H1 (cell line): ENCODE data around the gene KCNN4. TPM values are rescaled to one million over a fixed set of nuclear protein-coding genes. Genes with fewer than 3 reads are reported as not detected.
A peak's percentile ranks its signal among the peaks of the same experiment; 100 is the strongest.

Source experiments
- CTCF ChIA-PET: fragments of 300-600 bp; sonication (Branson Sonifier 250); formaldehyde crosslinking; loops from one replicate; lab custom pipeline; 2021; ENCODE audit not compliant: partially characterized antibody; lab: Charles Lee
- POLR2A ChIA-PET: fragments of 300-600 bp; sonication (Branson Sonifier 250); formaldehyde crosslinking; loops from one replicate; lab custom pipeline; 2021; ENCODE audit warnings: inconsistent platforms; ENCODE audit not compliant: partially characterized antibody; lab: Charles Lee
- DNase-seq, 2 experiments: peaks; one replicate each; pipeline versions ENCODE4 v3.0.0 to v3.0.0-alpha.2; 2010 to 2022; ENCODE audit warnings: low spot score in 2 of 2, low read depth in 1 of 2, mixed read lengths in 1 of 2
- FAIRE-seq: peaks from 2 replicates; lab custom pipeline; 2011; peaks lifted over from hg19 to GRCh38; lab: Jason Lieb, UNC
- H2AFZ ChIP-seq: 2 replicates; pipeline ENCODE4 v1.8.1; 2012; ENCODE audit warnings: low read length, inconsistent platforms
- H2AK5ac ChIP-seq: 2 replicates; pipeline ENCODE4 v1.6.1; 2013; ENCODE audit warnings: low read depth, low read length
- H2BK120ac ChIP-seq: replicated peaks from 2 replicates; pipeline ENCODE3; 2013; ENCODE audit warnings: low read depth, low read length, inconsistent platforms
- H2BK12ac ChIP-seq: 2 replicates; pipeline ENCODE4 v1.6.1; 2013; ENCODE audit warnings: low read depth, low read length
- H2BK15ac ChIP-seq: 2 replicates; pipeline ENCODE4 v1.6.1; 2013; ENCODE audit warnings: low read length
- H2BK20ac ChIP-seq: 2 replicates; pipeline ENCODE4 v1.6.1; 2013; ENCODE audit warnings: low read length
- H2BK5ac ChIP-seq: 2 replicates; pipeline ENCODE4 v1.6.1; 2013; ENCODE audit warnings: low read depth, low read length
- H3K14ac ChIP-seq: 2 replicates; pipeline ENCODE4 v1.6.1; 2013; ENCODE audit warnings: inconsistent platforms; ENCODE audit not compliant: insufficient read length
- H3K18ac ChIP-seq: 2 replicates; pipeline ENCODE4 v1.6.1; 2013; ENCODE audit warnings: low read length; ENCODE audit errors: extremely low read depth
- H3K23ac ChIP-seq: 2 replicates; pipeline ENCODE4 v1.6.1; 2013; ENCODE audit warnings: inconsistent platforms; ENCODE audit not compliant: insufficient read length
- H3K23me2 ChIP-seq: 2 replicates; pipeline ENCODE4 v1.6.1; 2013; ENCODE audit warnings: low read depth, low read length
- H3K27ac ChIP-seq: 2 replicates; pipeline ENCODE4 v1.6.1; 2011; ENCODE audit warnings: low read depth, low read length, inconsistent platforms
- H3K27me3 ChIP-seq, 4 experiments: replicated peaks in 1 of 4; 1 replicate in 1 of 4; 2 replicates in 3 of 4; pipeline versions ENCODE4 v1.6.1 to v1.8.1; 2011 to 2013; ENCODE audit warnings: low read length in 3 of 4, mild to moderate bottlenecking in 3 of 4, inconsistent platforms in 2 of 4, mixed read lengths in 2 of 4, moderate library complexity in 1 of 4; ENCODE audit not compliant: control insufficient read depth in 3 of 4, insufficient read depth in 3 of 4; ENCODE audit errors: extremely low read depth in 1 of 4
- H3K36me3 ChIP-seq, 4 experiments: 2 replicates each; pipeline versions ENCODE4 v1.6.1 to v1.8.1; 2011 to 2013; ENCODE audit warnings: mild to moderate bottlenecking in 4 of 4, low read length in 3 of 4, moderate library complexity in 2 of 4, control low read depth in 1 of 4, inconsistent platforms in 1 of 4; ENCODE audit not compliant: insufficient read depth in 4 of 4, control insufficient read depth in 2 of 4
- H3K4ac ChIP-seq: replicated peaks from 2 replicates; pipeline ENCODE3; 2013; ENCODE audit warnings: low read length, low read depth, mixed read lengths, inconsistent platforms; ENCODE audit not compliant: insufficient read length
- H3K4me1 ChIP-seq, 4 experiments: replicated peaks in 1 of 4; 1 replicate in 1 of 4; 2 replicates in 3 of 4; pipeline versions ENCODE4 v1.6.1 to v1.8.1; 2011 to 2013; ENCODE audit warnings: low read length in 3 of 4, inconsistent platforms in 2 of 4, mixed read lengths in 1 of 4; ENCODE audit not compliant: insufficient read depth in 4 of 4, control insufficient read depth in 3 of 4
- H3K4me2 ChIP-seq, 2 experiments: 2 replicates each; pipeline versions ENCODE4 v1.6.1 to v1.8.1; 2011 to 2013; ENCODE audit warnings: low read depth in 2 of 2, low read length in 2 of 2, control low read depth in 1 of 2, inconsistent platforms in 1 of 2, mild to moderate bottlenecking in 1 of 2; ENCODE audit not compliant: insufficient read depth in 1 of 2
- H3K4me3 ChIP-seq, 4 experiments: fragments of 200-600, 300-600 bp in 1 of 4; sonication (generic), shearing (Covaris generic), sonication (Bioruptor Twin) in 1 of 4; 2 replicates each; pipeline versions ENCODE4 v1.5.1 to v1.8.1; 2011 to 2016; ENCODE audit warnings: low read length in 4 of 4, low read depth in 3 of 4, control low read depth in 2 of 4, inconsistent platforms in 2 of 4, mild to moderate bottlenecking in 2 of 4, mixed read lengths in 1 of 4, moderate library complexity in 1 of 4; ENCODE audit not compliant: insufficient read depth in 2 of 4; ENCODE audit errors: extremely low read depth in 1 of 4
- H3K56ac ChIP-seq: replicated peaks from 2 replicates; pipeline ENCODE3; 2013; ENCODE audit warnings: low read depth, mild to moderate bottlenecking, mixed read lengths, low read length, inconsistent platforms; ENCODE audit not compliant: insufficient read length
- H3K79me1 ChIP-seq: 2 replicates; pipeline ENCODE4 v1.6.1; 2013; ENCODE audit warnings: low read depth, low read length, control low read depth
- H3K79me2 ChIP-seq, 2 experiments: 2 replicates each; pipeline versions ENCODE4 v1.6.1 to v1.8.1; 2012 to 2013; ENCODE audit warnings: low read length in 2 of 2, mild to moderate bottlenecking in 2 of 2, inconsistent platforms in 1 of 2; ENCODE audit not compliant: insufficient read depth in 2 of 2, control insufficient read depth in 1 of 2
- H3K9ac ChIP-seq, 4 experiments: replicated peaks in 1 of 4; 1 replicate in 1 of 4; 2 replicates in 3 of 4; pipeline versions ENCODE4 v1.6.1 to v1.8.1; 2011 to 2013; ENCODE audit warnings: low read depth in 3 of 4, low read length in 3 of 4, control low read depth in 2 of 4, mild to moderate bottlenecking in 2 of 4, moderate library complexity in 2 of 4, inconsistent platforms in 1 of 4; ENCODE audit errors: extremely low read depth in 1 of 4
- H3K9me3 ChIP-seq, 2 experiments: 2 replicates each; pipeline versions ENCODE4 v1.6.1 to v1.8.1; 2012 to 2013; ENCODE audit warnings: mild to moderate bottlenecking in 2 of 2, moderate library complexity in 2 of 2, control low read depth in 1 of 2, inconsistent platforms in 1 of 2, low read depth in 1 of 2, low read length in 1 of 2, mixed read lengths in 1 of 2; ENCODE audit not compliant: insufficient read depth in 2 of 2
- H4K20me1 ChIP-seq, 2 experiments: replicated peaks in 1 of 2; 2 replicates each; pipeline versions ENCODE3 to v1.8.1; 2011 to 2013; ENCODE audit warnings: inconsistent platforms in 2 of 2, low read length in 2 of 2, mild to moderate bottlenecking in 1 of 2; ENCODE audit not compliant: insufficient read depth in 2 of 2, control insufficient read depth in 1 of 2
- H4K5ac ChIP-seq: 2 replicates; pipeline ENCODE4 v1.6.1; 2013; ENCODE audit warnings: low read length, low read depth, mixed read lengths, inconsistent platforms; ENCODE audit not compliant: insufficient read length
- H4K8ac ChIP-seq: 2 replicates; pipeline ENCODE4 v1.8.0; 2013; ENCODE audit warnings: mild to moderate bottlenecking, moderate library complexity, low read length, inconsistent platforms; ENCODE audit not compliant: insufficient read depth; ENCODE audit errors: extremely low read depth
- H4K91ac ChIP-seq: replicated peaks from 2 replicates; pipeline ENCODE3; 2013; ENCODE audit warnings: low read length, mixed read lengths, inconsistent platforms; ENCODE audit not compliant: insufficient read length
- ASH2L ChIP-seq: fragments of 200-600, 300-600 bp; sonication (generic); IDR thresholded peaks from one replicate; pipeline ENCODE4 v1.7.1; 2017; ENCODE audit warnings: low read length
- BACH1 ChIP-seq: IDR thresholded peaks from 2 replicates; pipeline ENCODE4 v1.6.1; 2012; ENCODE audit warnings: low read length, improper control_type of control experiment
- GTF2F1 ChIP-seq: IDR thresholded peaks from 2 replicates; pipeline ENCODE4 v1.6.1; 2012; ENCODE audit warnings: low read depth, low read length, improper control_type of control experiment, borderline replicate concordance
- KDM1A ChIP-seq: fragments of 200-600, 300-600 bp; sonication (generic); IDR thresholded peaks from 2 replicates; pipeline ENCODE4 v1.7.1; 2016; ENCODE audit warnings: mild to moderate bottlenecking, low read length, borderline replicate concordance
- POLR2AphosphoS5 ChIP-seq: IDR thresholded peaks from 2 replicates; pipeline ENCODE4 v1.6.1; 2011; ENCODE audit warnings: low read depth, low read length
- WGBS, 2 experiments: shearing (Covaris generic) in 1 of 2; methylation state at CpG; one replicate each; pipeline versions ENCODE4 v1.1.6 to v1.1.7; 2013 to 2015; ENCODE audit warnings: low lambda C conversion rate in 2 of 2, mixed read lengths in 2 of 2, inconsistent platforms in 1 of 2, low coverage in 1 of 2, missing lambda C conversion rate in 1 of 2; ENCODE audit not compliant: insufficient replicate concordance in 2 of 2, insufficient coverage in 1 of 2, insufficient read length in 1 of 2; ENCODE audit errors: extremely low coverage in 1 of 2, missing lambda C conversion rate in 1 of 2; 5-methylcytosine and 5-hydroxymethylcytosine counted together
- polyA plus RNA-seq, 7 experiments: library from polyadenylated mRNA; depleted of rRNA in 3 of 7; stranded (reverse) in 5 of 7; unstranded in 2 of 7; fragments of >200 nt in 5 of 7; fragments of 200-250 nt in 2 of 7; gene quantifications; 1 replicate in 5 of 7; 2 replicates in 1 of 7; 4 replicates in 1 of 7; pipeline versions ENCODE4 v1.2.1 to v1.2.3, GENCODE V29; 2011 to 2013; ENCODE audit warnings: missing spikeins in 2 of 7, mixed read lengths in 2 of 7
- total RNA-seq: library from RNA; stranded (reverse); fragmentation: NEBNext Ultra II Directional; extraction: Animal tissue kit (Norgen Biotek cat#: 25700); gene quantifications from 2 replicates; pipeline ENCODE4 v1.2.1, GENCODE V29; 2021

The KCNN4 gene
- total and polyA plus RNA-seq, 2 of the 8 experiments (the other 6 are each of a cell fraction or from before 2014, with no cell fraction given) = 0.78 to 1.5 TPM

DNA sequence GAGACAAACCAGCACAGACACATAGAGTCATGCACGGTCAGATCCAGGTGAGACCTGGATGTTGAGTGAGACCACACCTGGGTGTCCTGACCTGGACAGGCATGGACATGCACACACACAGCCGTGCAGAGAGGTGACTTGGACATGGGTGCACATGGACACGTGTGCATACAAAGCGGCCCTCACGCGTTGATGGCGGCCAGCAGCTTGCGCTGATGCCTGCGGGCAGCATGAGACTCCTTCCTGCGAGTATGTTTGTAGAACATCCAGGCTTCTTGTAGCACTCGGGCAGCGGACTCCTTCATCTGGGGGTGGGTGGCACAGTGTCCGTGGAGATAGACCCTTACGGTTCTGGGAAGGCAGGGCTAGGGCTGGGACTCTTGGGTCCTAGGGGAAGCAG is 11.5 kb downstream of the KCNN4 start:
- ChIA-PET POLR2A (interaction anchor here (0.8 to 1.9 kb wide), 2 partner anchors 14 kb away, joined by 4 to 10 read pairs; partner anchors contain the start of gene SMG9), CTCF (interaction anchor here (8.5 to 37.0 kb wide), 3 partner anchors 10 to 42 kb away, joined by 67 to 703 read pairs (median 703); partner anchors contain the start of genes KCNN4 and SMG9)
- Histone ChIP-seq H3K4me1 (peaks cover 4 to 15% (median 5%) of the 10 kb centered on the region in 4 experiments; a peak in 5 of 7 replicates), H3K9ac (no peak overlapping the region), H3K27me3 (peaks cover 11 to 32% (median 23%) of the 10 kb centered on the region in 4 experiments), H3K4me2 (no peak overlapping the region), H2BK5ac (no peak overlapping the region), H2BK12ac (peak overlapping the region; percentile 35; the same call in 1 of the 2 replicates), H3K4ac (no peak overlapping the region), H3K36me3 (no peaks in the 10 kb centered on the region), H2BK20ac (no peak overlapping the region), H3K23ac (no peak overlapping the region), H3K9me3 (no peaks in the 10 kb centered on the region), H3K79me1 (no peaks in the 10 kb centered on the region), H3K4me3 (no peak overlapping the region), H2AK5ac (no peak overlapping the region), H2AFZ (no peak overlapping the region), H3K23me2 (peaks cover 5% of the 10 kb centered on the region), H2BK15ac (no peak overlapping the region), H2BK120ac (no peak overlapping the region), H4K20me1 (peaks cover 0 to 2% of the 10 kb centered on the region in 2 experiments), H3K56ac (no peak overlapping the region), H3K79me2 (no peaks in the 10 kb centered on the region), H4K91ac (no peak overlapping the region), H3K14ac (no peak overlapping the region), H3K18ac (no peak overlapping the region), H4K8ac (no peak overlapping the region), H3K27ac (no peak overlapping the region), H4K5ac (no peak overlapping the region)
- FAIRE-seq = no peak
- no peak for DNase-seq
- 93% methylated on average over 14 of the region's 14 CpGs; no CpG with 5 or more reads in 1 of the 2 experiments for WGBS, 2 experiments
- TF ChIP-seq GTF2F1 (no peak), BACH1 (no peak), ASH2L (no peak), POLR2AphosphoS5 (no peak), KDM1A (no peak)
